Endothelial cell (in vitro differentiated cells): Measurements from ENCODE around the gene CDK11A. TPM values are rescaled to one million over a fixed set of nuclear protein-coding genes. Genes with fewer than 3 reads are reported as not detected.

Experiments
- DNase-seq: peaks from one replicate; pipeline ENCODE4 v3.0.0; 2021; ENCODE audit warnings: low spot score
- H3K27ac Mint-ChIP-seq: one replicate; pipeline ENCODE4 v1.8.0; 2021; ENCODE audit warnings: mixed read lengths, inconsistent platforms; ENCODE audit not compliant: unreplicated experiment
- H3K27me3 Mint-ChIP-seq: one replicate; pipeline ENCODE4 v1.8.0; 2021; ENCODE audit warnings: mild to moderate bottlenecking, moderate library complexity, mixed read lengths, inconsistent platforms; ENCODE audit not compliant: unreplicated experiment
- H3K36me3 Mint-ChIP-seq: one replicate; pipeline ENCODE4 v1.8.0; 2021; ENCODE audit warnings: mild to moderate bottlenecking, low read depth, mixed read lengths, inconsistent platforms; ENCODE audit not compliant: unreplicated experiment
- H3K4me1 Mint-ChIP-seq: one replicate; pipeline ENCODE4 v1.8.0; 2021; ENCODE audit warnings: mild to moderate bottlenecking, mixed read lengths, inconsistent platforms; ENCODE audit not compliant: unreplicated experiment
- H3K4me3 Mint-ChIP-seq: one replicate; pipeline ENCODE4 v1.8.0; 2021; ENCODE audit warnings: mild to moderate bottlenecking, mixed read lengths, inconsistent platforms; ENCODE audit not compliant: unreplicated experiment
- H3K9me3 Mint-ChIP-seq: one replicate; pipeline ENCODE4 v1.8.0; 2021; ENCODE audit warnings: mixed read lengths, inconsistent platforms; ENCODE audit not compliant: unreplicated experiment
- total RNA-seq: library from RNA; stranded (reverse); fragmentation: NEBNext Ultra II Directional; extraction: Animal tissue kit (Norgen Biotek cat#: 25700); gene quantifications from one replicate; pipeline ENCODE4 v1.2.1, GENCODE V29; 2021; ENCODE audit not compliant: unreplicated experiment
- TF ChIP-seq, protein P1 (sequence below): fragments of 200-600 bp; sonication (generic); IDR thresholded peaks from one replicate; pipeline ENCODE4 v1.5.0; 2021; ENCODE audit warnings: antibody characterized with exemption; ENCODE audit not compliant: unreplicated experiment

Gene CDK11A
- total RNA-seq, 1 donor from 2014 or later, result 109 TPM

DNA sequence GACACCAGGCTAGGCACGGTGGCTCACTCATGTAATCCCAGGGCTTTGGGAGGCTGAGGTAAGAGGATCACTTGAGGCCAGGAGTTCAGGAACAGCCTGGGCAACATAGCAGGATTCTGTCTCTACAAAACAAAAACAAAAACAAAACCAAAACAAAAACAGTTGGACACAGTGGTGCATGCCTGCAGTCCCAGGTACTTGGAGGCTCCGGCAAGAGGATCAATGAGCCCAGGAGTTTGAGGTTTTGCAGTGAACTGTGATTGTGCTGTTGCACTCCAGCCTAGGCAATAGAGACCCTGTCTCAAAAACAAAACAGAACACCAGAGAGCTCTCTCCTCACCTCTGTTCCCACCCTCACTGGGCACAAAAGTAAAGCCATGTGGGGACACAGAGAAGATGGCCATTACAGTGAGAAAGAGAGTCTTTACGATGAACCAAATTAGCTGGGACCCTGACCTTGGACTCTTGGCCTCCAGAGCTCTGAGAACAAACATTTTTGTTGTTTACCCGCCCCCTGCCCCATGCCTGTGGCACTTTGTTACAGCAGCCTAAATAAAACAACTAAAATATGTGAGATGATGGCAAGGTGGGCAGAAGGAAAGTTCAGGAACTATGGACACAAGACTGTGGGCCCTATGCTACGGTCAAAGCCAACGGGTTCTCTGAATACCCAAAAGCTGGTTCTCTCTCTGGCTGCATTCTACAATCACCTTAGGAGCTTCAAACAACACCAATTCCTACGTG, 44.3 kb upstream of the CDK11A start:
- no peak for DNase-seq
- H3K9me3 Mint-ChIP-seq, result no peaks in the 10 kb centered on the region
- TF ChIP-seq, protein P1, sequence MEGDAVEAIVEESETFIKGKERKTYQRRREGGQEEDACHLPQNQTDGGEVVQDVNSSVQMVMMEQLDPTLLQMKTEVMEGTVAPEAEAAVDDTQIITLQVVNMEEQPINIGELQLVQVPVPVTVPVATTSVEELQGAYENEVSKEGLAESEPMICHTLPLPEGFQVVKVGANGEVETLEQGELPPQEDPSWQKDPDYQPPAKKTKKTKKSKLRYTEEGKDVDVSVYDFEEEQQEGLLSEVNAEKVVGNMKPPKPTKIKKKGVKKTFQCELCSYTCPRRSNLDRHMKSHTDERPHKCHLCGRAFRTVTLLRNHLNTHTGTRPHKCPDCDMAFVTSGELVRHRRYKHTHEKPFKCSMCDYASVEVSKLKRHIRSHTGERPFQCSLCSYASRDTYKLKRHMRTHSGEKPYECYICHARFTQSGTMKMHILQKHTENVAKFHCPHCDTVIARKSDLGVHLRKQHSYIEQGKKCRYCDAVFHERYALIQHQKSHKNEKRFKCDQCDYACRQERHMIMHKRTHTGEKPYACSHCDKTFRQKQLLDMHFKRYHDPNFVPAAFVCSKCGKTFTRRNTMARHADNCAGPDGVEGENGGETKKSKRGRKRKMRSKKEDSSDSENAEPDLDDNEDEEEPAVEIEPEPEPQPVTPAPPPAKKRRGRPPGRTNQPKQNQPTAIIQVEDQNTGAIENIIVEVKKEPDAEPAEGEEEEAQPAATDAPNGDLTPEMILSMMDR, result no peak
- H3K4me3 Mint-ChIP-seq, result no peak overlapping the region
- no peak overlapping the region for H3K27ac Mint-ChIP-seq
- peaks cover 17% of the 10 kb centered on the region for H3K36me3 Mint-ChIP-seq
- no peaks in the 10 kb centered on the region for H3K4me1 Mint-ChIP-seq
- H3K27me3 Mint-ChIP-seq, result no peaks in the 10 kb centered on the region

DNA sequence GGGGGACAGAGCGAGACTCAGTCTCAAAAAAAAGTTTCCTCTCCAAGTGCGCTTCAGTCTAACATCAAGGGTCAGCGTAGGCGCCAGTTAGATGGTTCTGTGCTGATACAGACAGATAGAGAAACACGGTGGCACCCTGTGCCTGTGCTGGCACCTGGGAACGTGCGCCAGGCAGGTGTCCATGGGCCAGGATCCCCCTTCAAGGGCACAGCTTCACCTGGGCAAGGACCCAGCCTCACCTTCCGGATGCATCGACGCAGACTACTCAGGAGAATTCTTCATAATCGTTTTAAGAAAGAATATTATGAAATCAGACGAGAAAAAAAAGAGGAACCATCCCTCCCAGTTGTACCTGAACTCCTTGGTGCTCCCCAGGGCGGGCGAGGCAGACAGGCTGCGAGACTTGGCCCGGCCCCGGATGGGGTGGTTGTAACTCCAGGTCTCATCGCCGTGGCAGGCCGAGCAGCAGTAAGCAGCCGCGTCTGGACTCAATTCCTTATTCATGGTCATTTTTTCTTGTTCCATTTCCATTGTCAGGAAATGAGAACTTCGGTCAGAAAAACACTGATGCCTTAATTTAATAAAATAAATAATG, 40.8 kb upstream of the CDK11A start:
- no peaks in the 10 kb centered on the region for H3K9me3 Mint-ChIP-seq
- H3K27me3 Mint-ChIP-seq, result peaks cover under 1% of the 10 kb centered on the region
- no peak for DNase-seq
- peaks cover 23% of the 10 kb centered on the region for H3K36me3 Mint-ChIP-seq
- no peak overlapping the region for H3K4me3 Mint-ChIP-seq
- TF ChIP-seq, protein P1, result no peak
- no peak overlapping the region for H3K27ac Mint-ChIP-seq
- H3K4me1 Mint-ChIP-seq, result no peaks in the 10 kb centered on the region

GRCh38 chr1:1763657-1764621, 39.8 kb upstream of the CDK11A start:
- DNase-seq, result no peak
- no peaks in the 10 kb centered on the region for H3K4me1 Mint-ChIP-seq
- peaks cover 2% of the 10 kb centered on the region for H3K27me3 Mint-ChIP-seq
- peak overlapping the region; percentile 73 for H3K4me3 Mint-ChIP-seq
- TF ChIP-seq, protein P1, result no peak
- H3K36me3 Mint-ChIP-seq, result peaks cover 27% of the 10 kb centered on the region
- H3K9me3 Mint-ChIP-seq, result no peaks in the 10 kb centered on the region
- no peak overlapping the region for H3K27ac Mint-ChIP-seq

DNA sequence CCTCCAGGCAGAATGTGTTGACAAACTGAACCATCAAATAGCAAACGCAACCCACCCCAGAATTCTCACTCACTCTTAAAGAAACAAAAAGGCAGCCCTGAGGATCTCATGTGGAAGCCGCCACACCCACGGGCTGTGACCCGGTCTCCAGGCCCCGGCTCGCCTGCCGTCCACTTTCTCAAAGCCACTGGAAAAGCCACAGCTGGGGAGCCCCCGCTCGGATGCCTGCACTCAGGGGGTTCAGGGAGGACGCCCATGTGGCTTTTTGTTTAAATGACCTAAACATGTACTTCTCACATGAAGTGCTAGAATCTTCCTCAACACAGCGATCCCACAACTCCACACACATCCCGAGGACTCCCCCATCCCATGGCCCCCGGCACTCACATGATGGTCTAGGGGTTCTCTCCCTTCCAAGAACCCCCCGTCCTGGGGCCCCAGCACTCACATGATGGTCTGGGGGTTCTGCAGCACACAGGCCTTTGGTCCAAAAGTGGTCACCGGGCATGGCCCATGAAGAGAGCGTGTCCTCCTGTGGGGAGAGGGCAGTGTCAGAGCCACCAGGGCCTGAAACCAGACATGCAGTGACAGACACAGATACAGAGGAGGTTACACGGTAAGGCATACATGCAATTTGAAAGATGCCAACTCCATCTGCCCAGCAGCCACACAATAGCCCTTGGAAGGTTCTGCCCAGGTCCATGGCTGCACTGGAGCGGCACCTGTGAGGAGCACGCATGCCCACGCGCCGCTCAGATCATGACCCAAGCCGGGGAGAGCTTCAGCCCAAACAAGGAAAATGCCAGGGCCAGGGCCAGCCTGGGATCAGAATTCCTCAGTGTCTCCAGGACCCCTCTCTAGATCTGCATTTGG, 37.6 kb upstream of the CDK11A start:
- DNase-seq, result no peak
- H3K27ac Mint-ChIP-seq, result no peak overlapping the region
- H3K4me3 Mint-ChIP-seq, result peak overlapping the region; percentile 74
- peaks cover 34% of the 10 kb centered on the region for H3K36me3 Mint-ChIP-seq
- H3K9me3 Mint-ChIP-seq, result no peaks in the 10 kb centered on the region
- TF ChIP-seq, protein P1, result no peak
- peaks cover 2% of the 10 kb centered on the region for H3K27me3 Mint-ChIP-seq
- no peaks in the 10 kb centered on the region for H3K4me1 Mint-ChIP-seq
